Lung (tissue), 12 donors: ENCODE results near the gene ARL5C. TPM values are rescaled to one million over a fixed set of nuclear protein-coding genes. Genes with fewer than 3 reads are reported as not detected.
"Not testable (repeated sequence)": the region's sequence is repeated elsewhere in the genome, so short reads cannot be mapped to it uniquely, and the experiment has no call there.

Source experiments
- ATAC-seq: fragments of 200-7000 bp; cut with Tn5 transposase; one replicate; pipeline ENCODE4 v1.9.1; 2020; ENCODE audit warnings: moderate number of reproducible peaks; ENCODE audit not compliant: insufficient read depth, low FRiP score
- DNase-seq, 3 donors: peaks; one replicate each; pipeline ENCODE4 v3.0.0-alpha.2; 2013 to 2017
- H3K27ac ChIP-seq, 2 donors: one replicate each; pipeline ENCODE4 v1.5.1; 2013; ENCODE audit warnings: mild to moderate bottlenecking in 2 of 2, moderate library complexity in 2 of 2, control low read depth in 1 of 2, inconsistent platforms in 1 of 2, low read depth in 1 of 2, low read length in 1 of 2
- H3K27me3 ChIP-seq, 3 donors: one replicate each; pipeline ENCODE4 v1.5.1; 2013; ENCODE audit warnings: low read length in 2 of 3; ENCODE audit not compliant: control insufficient read depth in 3 of 3, insufficient read depth in 3 of 3
- H3K36me3 ChIP-seq, 4 donors: one replicate each; pipeline ENCODE4 v1.5.1; 2013; ENCODE audit warnings: low read length in 4 of 4, mild to moderate bottlenecking in 1 of 4, moderate library complexity in 1 of 4; ENCODE audit not compliant: control insufficient read depth in 4 of 4, insufficient read depth in 4 of 4
- H3K4me1 ChIP-seq, 5 donors: one replicate each; pipeline ENCODE4 v1.5.1; 2013; ENCODE audit warnings: low read length in 5 of 5, mild to moderate bottlenecking in 2 of 5, moderate library complexity in 1 of 5; ENCODE audit not compliant: control insufficient read depth in 5 of 5, insufficient read depth in 5 of 5
- H3K4me3 ChIP-seq: one replicate; pipeline ENCODE4 v1.5.1; 2013; ENCODE audit warnings: mild to moderate bottlenecking, control low read depth, moderate library complexity
- H3K9ac ChIP-seq, 2 donors: one replicate each; pipeline ENCODE4 v1.5.1; 2013; ENCODE audit warnings: low read length in 2 of 2, control low read depth in 1 of 2; ENCODE audit not compliant: insufficient read depth in 1 of 2
- H3K9me3 ChIP-seq, 4 donors: one replicate each; pipeline ENCODE4 v1.5.1; 2013; ENCODE audit warnings: low read length in 3 of 4, mild to moderate bottlenecking in 1 of 4, moderate library complexity in 1 of 4; ENCODE audit not compliant: control insufficient read depth in 4 of 4, insufficient read depth in 3 of 4
- CTCF ChIP-seq: IDR thresholded peaks from 2 replicates; pipeline ENCODE4 v1.5.1; 2012; ENCODE audit warnings: mild to moderate bottlenecking; ENCODE audit errors: control extremely low read depth, extremely low read depth
- WGBS, 2 donors: extraction: QIAGEN DNeasy Blood & Tissue Kit; methylation state at CpG; one replicate each; pipeline ENCODE4 v1.1.7; 2013; 5-methylcytosine and 5-hydroxymethylcytosine counted together
- polyA plus RNA-seq, 2 donors: library from polyadenylated mRNA; stranded (reverse); fragments of 200-250 nt; gene quantifications; one replicate each; pipeline ENCODE4 v1.2.1, GENCODE V29; 2013
- total RNA-seq, 2 donors: library from RNA; depleted of rRNA in 1 of 2; stranded (reverse); fragments of >200 nt in 1 of 2; gene quantifications; one replicate each; pipeline ENCODE4 v1.2.1, GENCODE V29; 2014 to 2021
- donor health status: control.
- donor health status: control.
- donor health status: Bipolar disorder and iron deficiency.
- donor health status: healthy.
- donor health status: DM: yes; HTN: yes; CAD: no.

ARL5C gene
- total and polyA plus RNA-seq, 4 donors, result not detected

DNA sequence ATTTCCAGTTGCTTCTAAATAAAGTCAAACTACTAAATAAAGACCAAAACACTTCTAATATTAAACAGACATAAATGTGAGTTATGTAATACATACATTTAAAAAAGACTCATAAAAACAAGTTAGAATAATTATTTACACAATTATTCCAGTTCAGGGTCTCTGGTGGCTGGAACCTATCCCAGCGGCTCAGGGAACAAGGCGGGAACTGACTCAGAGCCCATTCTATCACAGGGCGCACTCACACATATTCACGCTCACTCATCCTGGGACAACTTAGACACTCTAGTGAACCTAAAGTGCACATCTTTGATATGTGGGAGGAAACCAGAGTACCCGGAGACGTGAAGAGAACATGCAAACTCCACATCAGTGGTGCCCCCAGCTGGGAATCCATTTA, 39.5 kb downstream of the ARL5C start:
- DNase-seq (peak; percentile 52 to 87 (median 74)), ATAC-seq (no peak)
- 68 to 82% methylated on average over 6 of the region's 6 CpGs for WGBS, 2 donors
- no peak overlapping the region for H3K9ac ChIP-seq
- no peaks in the 10 kb centered on the region for H3K9me3 ChIP-seq
- H3K4me3 ChIP-seq, result no peak overlapping the region
- H3K4me1 ChIP-seq, result peaks cover 0 to 10% (median 0%) of the 10 kb centered on the region in 5 donors
- no peaks in the 10 kb centered on the region for H3K36me3 ChIP-seq
- H3K27me3 ChIP-seq, result no peaks in the 10 kb centered on the region
- TF ChIP-seq CTCF, result no peak
- H3K27ac ChIP-seq, result no peak overlapping the region

DNA sequence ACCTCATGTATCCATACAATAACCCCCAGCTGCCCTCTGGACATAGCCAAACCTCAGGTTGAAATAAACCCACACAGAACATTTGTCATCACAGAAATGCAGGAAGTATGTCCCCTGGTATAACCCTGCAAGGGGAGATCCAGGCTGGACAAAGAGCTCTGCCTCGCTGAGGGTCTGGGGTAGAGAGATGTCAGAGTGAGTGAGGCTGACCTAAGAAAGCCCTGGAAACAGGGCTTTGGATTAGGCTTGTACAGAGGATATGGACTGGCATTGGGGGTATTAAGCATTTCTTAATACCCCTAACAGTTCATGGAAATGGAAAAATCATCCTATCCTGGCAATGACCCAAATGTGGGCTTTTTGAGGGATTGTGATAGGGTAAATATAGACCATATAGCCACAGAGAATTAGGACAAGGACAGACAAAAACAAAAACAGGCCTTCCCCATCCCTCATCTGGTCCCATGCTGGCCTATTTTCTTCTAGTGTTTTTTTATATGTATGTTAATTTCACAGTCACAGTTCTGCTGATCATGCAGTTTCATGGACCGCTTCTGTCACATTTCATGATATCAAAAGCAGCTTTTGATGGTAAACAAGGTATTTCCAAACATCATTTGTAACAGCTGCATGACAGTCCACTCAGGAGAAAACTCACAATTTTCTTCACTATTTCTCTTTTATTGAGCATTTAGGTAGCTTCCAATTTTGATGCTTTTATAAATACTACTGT, 40.7 kb downstream of the ARL5C start:
- no peak for DNase-seq
- Histone ChIP-seq H3K4me1 (peaks cover 0 to 7% (median 0%) of the 10 kb centered on the region in 5 donors), H3K27ac (no peak overlapping the region), H3K9ac (no peak overlapping the region), H3K36me3 (no peaks in the 10 kb centered on the region), H3K27me3 (no peaks in the 10 kb centered on the region), H3K4me3 (no peak overlapping the region), H3K9me3 (no peaks in the 10 kb centered on the region)
- no peak for ATAC-seq
- no peak for TF ChIP-seq CTCF
- 87 to 92% methylated on average over 2 of the region's 2 CpGs for WGBS, 2 donors

DNA sequence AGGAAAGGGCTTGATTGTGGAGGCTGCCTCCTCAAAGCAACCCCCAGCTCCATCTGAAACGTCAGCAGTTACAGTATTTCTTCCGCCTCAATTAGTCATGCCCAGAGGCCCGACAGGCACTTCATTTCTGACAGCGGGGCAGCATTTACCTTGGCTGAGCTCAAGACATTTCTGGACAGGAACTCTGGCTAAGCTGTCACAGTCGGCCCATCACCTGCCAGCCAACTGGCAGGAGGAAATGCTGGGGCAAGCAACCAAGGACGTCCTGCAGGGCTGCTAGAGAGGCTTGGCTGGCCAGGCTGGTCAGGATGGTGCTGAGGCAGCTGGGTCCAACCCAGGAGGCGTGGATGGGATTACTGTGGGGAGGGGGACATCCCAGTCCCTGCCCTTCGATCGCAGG, 42.3 kb downstream of the ARL5C start:
- Histone ChIP-seq H3K9ac (no peak overlapping the region), H3K27me3 (no peaks in the 10 kb centered on the region), H3K4me3 (no peak overlapping the region), H3K9me3 (no peaks in the 10 kb centered on the region), H3K4me1 (peaks cover 0 to 7% (median 0%) of the 10 kb centered on the region in 5 donors), H3K27ac (no peak overlapping the region), H3K36me3 (no peaks in the 10 kb centered on the region)
- DNase-seq (no peak), ATAC-seq (no peak)
- WGBS, 2 donors, result 78 to 82% methylated on average over 9 of the region's 9 CpGs
- TF ChIP-seq CTCF, result no peak

DNA sequence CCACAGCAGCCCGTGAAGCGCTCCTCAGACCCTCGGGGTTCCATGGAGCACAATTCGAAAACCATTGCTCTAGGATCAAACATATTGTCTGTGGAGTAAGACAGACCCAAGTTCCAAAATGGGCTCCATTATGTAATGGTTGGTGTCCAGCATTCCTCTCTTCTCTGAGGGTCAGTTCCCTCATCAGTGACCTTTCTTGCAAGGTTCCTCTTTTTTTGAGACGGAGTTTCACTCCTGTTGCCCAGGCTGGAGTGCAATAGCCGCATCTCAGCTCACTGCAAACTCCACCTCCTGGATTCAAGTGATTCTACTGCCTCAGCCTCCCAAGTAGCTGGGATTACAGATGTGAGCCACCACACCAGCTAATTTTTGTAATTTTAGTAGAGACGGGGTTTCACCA, 43.0 kb downstream of the ARL5C start:
- DNase-seq, result no peak
- Histone ChIP-seq H3K9ac (no peak overlapping the region), H3K9me3 (no peaks in the 10 kb centered on the region), H3K27me3 (no peaks in the 10 kb centered on the region), H3K36me3 (no peaks in the 10 kb centered on the region), H3K4me3 (no peak overlapping the region), H3K27ac (no peak overlapping the region), H3K4me1 (peaks cover 0 to 7% (median 0%) of the 10 kb centered on the region in 5 donors)
- WGBS, 2 donors, result 80 to 83% methylated on average over 7 of the region's 7 CpGs
- TF ChIP-seq CTCF, result no peak
- ATAC-seq, result no peak

DNA sequence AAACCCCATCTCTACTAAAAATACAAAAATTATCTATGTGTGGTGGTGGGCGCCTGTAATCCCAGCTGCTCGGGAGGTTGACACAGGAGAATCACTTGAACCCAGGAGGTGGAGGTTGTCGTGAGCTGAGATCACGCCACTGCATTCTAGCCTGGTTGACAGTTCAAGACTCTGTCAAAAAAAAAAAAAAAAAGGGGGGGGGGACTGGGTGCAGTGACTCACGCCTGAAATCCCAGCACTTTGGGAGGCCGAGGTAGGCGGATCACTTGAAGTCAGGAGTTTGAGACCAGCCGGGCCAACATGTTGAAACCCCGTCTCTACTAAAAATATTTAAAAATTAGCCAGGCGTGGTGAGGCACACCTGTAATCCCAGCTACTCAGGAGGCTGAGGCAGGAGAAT, 44.0 kb downstream of the ARL5C start:
- H3K4me1 ChIP-seq, DNase-seq, H3K27me3 ChIP-seq, ATAC-seq, H3K9me3 ChIP-seq, H3K4me3 ChIP-seq, H3K36me3 ChIP-seq, H3K27ac ChIP-seq, H3K9ac ChIP-seq: not testable (repeated sequence)
- 91 to 96% methylated on average over 10 of the region's 10 CpGs for WGBS, 2 donors
